Articular chondrocyte of knee joint (primary cell): ENCODE data around the gene NAT16. TPM values are rescaled to one million over a fixed set of nuclear protein-coding genes. Genes with fewer than 3 reads are reported as not detected.

Source experiments
- small RNA-seq: library from RNA; depleted of rRNA; stranded (forward); fragments of <200 nt; gene quantifications from one replicate; pipeline ENCODE3, GENCODE V24; 2012
- total RNA-seq: library from RNA; depleted of rRNA; stranded (reverse); fragments of >200 nt; gene quantifications from 2 replicates; pipeline ENCODE4 v1.2.3, GENCODE V29; 2012

The NAT16 gene
- 0.11 TPM in 1 of 2 replicates, not detected in the other for total RNA-seq

GRCh38 chr7:101180130-101180755 lies at the start of gene NAT16:
Gene NAT16, minus strand, starts transcription at chr7:101180293. Its CDS starts 5,486 bp downstream, at chr7:101174807.

GRCh38 chr7:101217388-101218235 lies 37.5 kb upstream of the NAT16 start, which contains the start of the genes PLOD3 and ZNHIT1:
Gene PLOD3, minus strand, starts transcription at chr7:101217581. Its CDS starts 307 bp downstream, at chr7:101217274.
Gene ZNHIT1, plus strand, starts transcription at chr7:101218165. Its CDS starts 31 bp downstream, at chr7:101218196.

GRCh38 chr7:101200862-101201599 lies 20.9 kb upstream of the NAT16 start, which contains the start of gene MOGAT3:
Gene MOGAT3, minus strand, starts transcription at chr7:101201036. Its CDS starts 182 bp downstream, at chr7:101200854.

GRCh38 chr7:101165075-101165957 lies 14.8 kb downstream of the NAT16 start, which contains the start of gene VGF:
Gene VGF, minus strand, starts transcription at chr7:101165569. Its CDS starts 726 bp downstream, at chr7:101164843.

GRCh38 chr7:101153969-101154692 lies 26.0 kb downstream of the NAT16 start, which contains the start of gene AP1S1:
Gene AP1S1, plus strand, starts transcription at chr7:101154476. Its CDS starts 39 bp downstream, at chr7:101154515.

DNA sequence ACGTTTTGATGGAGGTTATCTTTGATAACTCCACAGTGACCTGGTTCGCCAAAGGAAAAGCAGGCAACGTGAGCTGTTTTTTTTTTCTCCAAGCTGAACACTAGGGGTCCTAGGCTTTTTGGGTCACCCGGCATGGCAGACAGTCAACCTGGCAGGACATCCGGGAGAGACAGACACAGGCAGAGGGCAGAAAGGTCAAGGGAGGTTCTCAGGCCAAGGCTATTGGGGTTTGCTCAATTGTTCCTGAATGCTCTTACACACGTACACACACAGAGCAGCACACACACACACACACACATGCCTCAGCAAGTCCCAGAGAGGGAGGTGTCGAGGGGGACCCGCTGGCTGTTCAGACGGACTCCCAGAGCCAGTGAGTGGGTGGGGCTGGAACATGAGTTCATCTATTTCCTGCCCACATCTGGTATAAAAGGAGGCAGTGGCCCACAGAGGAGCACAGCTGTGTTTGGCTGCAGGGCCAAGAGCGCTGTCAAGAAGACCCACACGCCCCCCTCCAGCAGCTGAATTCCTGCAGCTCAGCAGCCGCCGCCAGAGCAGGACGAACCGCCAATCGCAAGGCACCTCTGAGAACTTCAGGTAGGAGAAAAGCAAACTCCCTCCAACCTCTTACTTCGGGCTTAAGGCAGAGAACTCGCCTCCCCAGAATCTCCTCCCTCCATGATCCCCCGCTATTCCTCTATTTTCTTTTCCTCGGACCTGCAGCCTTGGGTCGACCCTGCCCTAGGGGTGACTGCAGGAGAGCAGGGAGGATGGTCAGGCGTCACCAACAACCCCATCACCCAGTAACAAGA lies 53.2 kb downstream of the NAT16 start, which contains the start of gene SERPINE1:
TSS of gene SERPINE1 (plus strand) at position 454 of the 809 bp plus-strand sequence. CDS start 1,290 bp downstream, outside the sequence.

Small RNA genes lying within 50 kb of the gene (small RNA-seq; reads per million reads assigned to genes)
- not detected for gene MIR4653

Other genes starting within 250 kb of the NAT16 start
- not detected in 2 replicates for gene MUC3A, start 230.8 kb downstream of the NAT16 start, total RNA-seq
- not detected in 2 replicates for gene MUC12, start 210.7 kb downstream of the NAT16 start, total RNA-seq
- not detected in 2 replicates for gene MUC17, start 160.2 kb downstream of the NAT16 start, total RNA-seq
- gene TRIM56, start 94.8 kb downstream of the NAT16 start, total RNA-seq = 11.9 and 14.3 TPM in 2 replicates
- gene SERPINE1, start 53.2 kb downstream of the NAT16 start, total RNA-seq = 116 and 247 TPM in 2 replicates
- gene AP1S1, start 25.8 kb downstream of the NAT16 start, total RNA-seq = 71.2 and 96.6 TPM in 2 replicates
- gene VGF, start 14.7 kb downstream of the NAT16 start, total RNA-seq = 0.11 TPM in 1 of 2 replicates, not detected in the other
- not detected in 2 replicates for gene MOGAT3, start 20.7 kb upstream of the NAT16 start, total RNA-seq
- gene PLOD3, start 37.3 kb upstream of the NAT16 start, total RNA-seq = 46.4 and 59.1 TPM in 2 replicates
- 66.9 and 72.4 TPM in 2 replicates for gene ZNHIT1, start 37.9 kb upstream of the NAT16 start, total RNA-seq
- 1.7 and 2.0 TPM in 2 replicates for gene CLDN15, start 57.5 kb upstream of the NAT16 start, total RNA-seq
- 120 and 154 TPM in 2 replicates for gene FIS1, start 64.8 kb upstream of the NAT16 start, total RNA-seq
- gene IFT22, start 141.5 kb upstream of the NAT16 start, total RNA-seq = 39.1 and 39.5 TPM in 2 replicates
- 0.13 and 0.22 TPM in 2 replicates for gene COL26A1, start 182.6 kb upstream of the NAT16 start, total RNA-seq